Measurements from ENCODE around the gene LETM1.

LETM1 gene

DNA sequence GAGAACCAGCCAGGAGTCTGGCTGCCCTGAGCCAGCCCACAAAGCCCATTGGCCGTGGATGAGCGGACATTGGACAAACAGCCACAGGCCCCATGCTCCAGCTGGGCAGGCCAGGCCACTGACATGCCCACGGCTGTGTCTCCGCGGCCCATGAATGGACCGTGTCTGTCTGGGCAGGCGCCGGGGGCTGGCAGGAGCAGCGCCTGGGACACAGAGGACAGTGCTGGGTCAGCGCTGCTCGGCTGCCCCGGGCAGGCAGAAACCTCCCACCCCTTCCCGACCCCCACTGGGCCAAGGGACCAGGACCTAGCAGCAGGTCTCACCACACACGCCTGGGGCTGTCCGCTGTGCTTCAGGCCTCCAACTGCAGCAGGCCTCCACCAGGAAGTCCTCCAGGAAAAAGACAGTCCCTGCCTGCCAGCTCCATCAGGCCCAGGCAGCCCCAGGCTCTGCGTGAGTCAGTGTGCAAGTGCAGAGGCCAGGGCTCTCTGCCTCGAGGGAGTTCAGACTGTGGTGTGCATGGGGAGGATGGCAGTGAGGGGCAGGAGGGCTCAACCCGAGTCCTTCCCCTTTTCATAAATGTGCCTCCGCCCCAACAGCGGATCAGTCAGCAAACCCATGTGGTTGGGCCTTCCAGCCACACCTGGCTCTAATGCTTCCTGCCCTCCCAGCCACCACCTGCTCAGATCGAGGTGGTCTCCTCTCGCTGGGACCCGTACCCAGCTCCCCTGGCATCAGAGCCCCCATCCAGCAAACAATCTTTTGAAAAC is 80.0 kb downstream of the LETM1 start:
- DNase-seq, result no peak

DNA sequence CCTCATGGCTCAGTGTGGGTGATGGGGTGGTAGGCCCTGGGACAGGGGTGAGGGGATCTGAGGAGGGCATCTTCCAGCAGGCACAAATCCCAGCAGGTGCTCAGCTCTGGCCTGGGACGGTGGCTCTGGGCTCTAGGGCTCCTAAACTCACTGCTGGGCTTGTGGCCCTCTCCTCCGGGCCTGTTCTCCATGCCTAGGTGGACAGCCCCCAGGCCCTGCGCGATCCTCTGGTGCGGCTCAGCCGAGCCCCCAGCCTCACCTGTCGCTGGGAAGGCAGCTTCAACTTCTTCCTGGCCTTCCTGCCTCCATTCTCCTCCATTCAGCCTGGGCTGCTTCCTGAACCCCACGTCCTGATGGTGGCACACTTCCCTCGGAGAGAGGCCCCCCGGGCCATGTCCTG is 82.2 kb downstream of the LETM1 start:
- no peak for DNase-seq

DNA sequence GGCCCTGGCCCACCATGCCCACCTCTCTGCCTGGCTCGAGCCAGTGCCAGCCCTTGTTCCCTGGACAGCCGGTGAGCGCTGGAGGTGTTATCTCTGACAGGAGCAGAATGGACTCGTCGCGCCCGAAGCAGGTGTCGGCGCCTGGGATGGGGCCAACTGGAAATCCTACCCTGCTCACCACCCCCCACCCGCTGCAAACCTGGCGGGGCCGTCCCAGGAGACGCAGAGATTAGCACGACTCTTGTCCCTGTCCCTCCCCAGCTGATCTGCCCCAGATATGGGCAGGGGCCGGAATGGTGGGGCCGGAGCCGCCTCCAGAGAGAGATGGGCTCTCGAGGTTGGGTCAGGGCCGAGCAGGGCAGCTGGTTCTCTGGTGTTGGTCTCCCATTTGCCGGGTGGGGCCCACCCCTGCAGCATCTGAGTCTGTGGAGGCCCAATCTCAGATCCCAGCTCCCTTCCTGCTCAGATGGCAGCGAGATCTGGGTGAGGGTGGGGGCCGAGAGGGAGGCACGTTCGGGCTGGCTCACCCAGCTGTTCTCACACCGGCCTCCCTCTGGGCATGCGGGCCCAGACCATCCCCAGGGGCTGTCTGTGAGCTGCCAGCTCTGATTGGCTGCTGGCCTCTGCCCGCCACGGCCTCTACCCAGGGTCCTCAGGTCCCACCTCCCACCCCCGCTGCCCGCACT is 83.0 kb downstream of the LETM1 start:
- DNase-seq, result no peak

DNA sequence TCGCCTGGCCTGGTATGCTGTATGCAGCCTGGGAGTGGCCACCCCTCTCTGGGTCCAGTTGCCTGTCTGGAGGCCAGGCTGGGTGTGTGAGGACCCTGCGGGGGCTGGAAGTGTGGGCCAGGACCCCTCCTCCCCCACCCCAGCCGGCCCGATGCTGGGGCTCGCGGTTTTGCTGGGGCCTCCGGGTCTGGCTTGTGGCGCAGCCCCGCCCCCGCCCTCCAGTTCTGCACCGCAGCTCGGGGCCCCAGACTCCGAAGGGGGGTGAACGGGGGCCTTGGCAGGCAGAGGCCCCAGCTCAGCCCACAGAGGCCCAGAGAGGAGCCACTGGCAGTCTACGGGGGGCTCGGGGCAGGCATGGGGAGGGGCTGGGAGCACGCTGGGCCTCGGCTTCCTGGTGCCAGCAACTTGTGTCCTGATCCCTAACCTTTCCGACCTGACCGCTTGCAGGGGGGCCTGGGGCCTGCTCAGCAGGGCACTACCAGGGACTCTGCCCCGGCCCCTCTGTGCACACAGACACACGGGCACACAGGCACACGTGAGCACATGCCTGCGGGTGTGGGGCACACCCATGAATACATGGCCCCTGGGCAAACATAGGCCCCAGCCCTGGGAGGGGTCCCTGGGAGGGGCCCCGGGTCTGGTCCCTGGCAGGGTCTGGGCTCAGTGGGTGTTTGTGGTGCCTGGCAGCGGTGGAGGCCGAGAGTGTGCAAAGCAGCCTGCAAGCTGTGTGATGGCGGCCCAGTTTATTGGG is 84.2 kb downstream of the LETM1 start:
- peak; percentile 64 for DNase-seq

DNA sequence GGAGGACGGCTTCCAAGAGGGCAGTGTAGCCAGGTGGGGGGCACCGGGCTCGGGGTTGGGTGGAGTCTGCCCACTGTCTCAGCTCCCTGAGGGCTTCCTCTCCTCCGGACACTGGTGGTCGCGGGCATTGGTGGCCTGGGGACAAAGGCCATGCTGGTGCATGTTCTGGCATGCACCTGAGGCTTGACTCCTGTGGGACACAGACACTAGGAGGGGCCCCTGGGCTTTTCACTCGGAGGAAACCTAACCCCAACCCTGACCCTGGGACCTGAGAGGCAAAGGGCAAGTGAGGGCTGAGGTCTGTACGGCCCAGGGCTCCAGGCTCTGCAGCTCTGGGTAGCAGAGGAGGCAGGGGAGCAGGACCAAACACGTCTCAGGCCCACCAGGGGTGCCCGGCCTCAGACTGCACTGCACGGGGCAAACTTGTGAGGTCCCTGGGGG is 85.1 kb downstream of the LETM1 start:
- DNase-seq, result no peak

DNA sequence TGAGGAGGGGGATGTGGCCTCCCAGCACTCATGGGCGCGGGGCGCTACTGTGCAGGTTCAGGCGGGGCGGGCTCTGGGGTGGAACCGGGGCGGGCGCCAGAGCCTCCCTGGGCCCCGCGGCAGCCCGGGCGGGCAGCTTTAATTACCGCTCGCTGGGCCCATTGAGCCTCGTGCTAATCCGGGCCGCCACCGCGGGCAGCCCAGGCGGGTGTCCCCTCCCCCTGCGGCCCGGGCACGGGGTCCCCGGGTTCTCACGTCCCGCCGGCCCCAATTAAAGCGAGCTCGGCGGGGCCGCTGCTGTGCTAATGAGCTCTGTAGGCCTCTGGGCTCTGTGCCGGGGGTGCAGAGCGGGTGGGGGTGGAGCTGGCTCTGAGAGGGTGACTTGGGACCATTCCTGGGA is 85.7 kb downstream of the LETM1 start:
- DNase-seq, result no peak

DNA sequence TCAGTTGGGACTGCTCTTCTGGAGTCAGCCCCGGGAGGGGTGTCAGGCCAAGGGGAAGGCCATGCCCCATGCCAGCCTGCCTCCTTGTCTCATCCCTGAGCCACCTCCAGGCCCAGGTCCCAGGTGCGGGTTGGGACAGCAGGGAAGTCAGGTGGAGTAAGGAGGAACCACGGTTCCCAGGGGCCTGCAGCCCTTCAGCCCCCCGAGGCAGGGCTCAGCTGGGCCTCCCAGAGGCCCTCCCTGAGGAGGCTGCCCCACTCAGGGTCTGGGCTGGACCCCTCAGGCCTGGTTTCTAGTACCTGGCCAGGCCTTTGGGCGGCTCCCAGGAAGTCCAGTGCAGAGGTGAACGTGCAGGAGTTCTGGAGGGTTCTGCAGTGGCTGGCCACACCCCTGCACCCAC is 86.3 kb downstream of the LETM1 start:
- DNase-seq, result no peak

DNA sequence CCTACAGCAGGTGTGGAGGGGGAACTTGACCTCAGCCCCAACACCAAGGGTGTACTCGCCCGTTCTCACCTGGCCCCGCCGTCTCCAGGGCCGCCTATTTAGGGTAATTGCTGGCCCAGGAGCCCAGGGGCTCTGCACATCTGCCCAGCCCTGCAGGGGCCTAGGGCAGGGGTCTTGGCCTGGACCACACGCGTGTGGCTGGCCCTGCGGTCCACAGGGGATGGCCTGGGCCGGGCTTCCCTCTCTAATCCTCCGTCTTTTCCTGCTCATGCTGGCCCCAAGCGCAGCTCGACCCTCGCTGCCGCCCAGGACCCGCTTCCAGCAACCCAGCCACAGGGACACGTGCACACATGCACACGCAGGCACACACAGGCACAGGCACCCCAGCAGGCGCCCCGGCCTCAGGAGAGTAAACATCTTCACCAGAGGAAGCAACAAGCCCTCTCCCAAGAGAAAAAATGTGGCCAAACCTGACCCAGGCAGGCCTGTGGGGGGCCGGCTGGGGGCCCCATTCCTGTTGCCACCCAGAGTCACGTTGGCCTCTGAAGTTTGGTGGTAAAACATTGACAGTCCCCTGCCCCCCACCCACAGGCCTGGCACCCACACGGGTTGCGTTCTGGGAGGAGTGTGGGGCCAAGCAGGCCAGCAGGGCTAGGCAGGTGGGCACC is 87.5 kb downstream of the LETM1 start:
- no peak for DNase-seq

DNA sequence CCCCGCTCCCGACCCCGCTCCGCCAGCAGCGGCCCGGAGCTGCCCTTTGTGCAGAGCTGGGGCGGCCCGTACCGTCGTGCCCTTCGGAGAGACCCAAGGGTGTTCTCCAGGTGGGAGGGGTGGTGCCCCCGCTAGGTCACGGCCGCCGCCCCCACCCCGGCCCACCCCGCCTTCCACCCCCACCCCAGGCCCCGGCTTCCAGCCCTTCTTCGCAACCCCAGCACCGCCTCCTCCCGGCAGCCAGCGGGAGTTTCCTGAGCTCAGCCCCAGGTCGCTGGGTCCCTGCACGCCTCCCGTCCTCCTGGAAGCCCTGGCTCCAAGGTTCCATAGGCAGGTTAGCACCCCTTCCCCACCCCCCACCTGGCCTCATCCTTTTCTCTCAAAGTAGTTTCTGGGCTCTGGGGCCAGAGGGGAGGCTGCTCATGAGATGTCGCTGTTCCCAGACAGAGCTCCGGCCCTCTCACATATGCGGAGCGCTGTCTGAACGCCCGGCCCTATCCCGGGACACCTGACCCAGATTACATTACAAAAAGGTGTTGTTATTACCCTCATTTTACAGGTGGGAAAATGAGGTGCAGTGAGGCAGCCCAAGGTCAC is 88.1 kb downstream of the LETM1 start:
- no peak for DNase-seq

DNA sequence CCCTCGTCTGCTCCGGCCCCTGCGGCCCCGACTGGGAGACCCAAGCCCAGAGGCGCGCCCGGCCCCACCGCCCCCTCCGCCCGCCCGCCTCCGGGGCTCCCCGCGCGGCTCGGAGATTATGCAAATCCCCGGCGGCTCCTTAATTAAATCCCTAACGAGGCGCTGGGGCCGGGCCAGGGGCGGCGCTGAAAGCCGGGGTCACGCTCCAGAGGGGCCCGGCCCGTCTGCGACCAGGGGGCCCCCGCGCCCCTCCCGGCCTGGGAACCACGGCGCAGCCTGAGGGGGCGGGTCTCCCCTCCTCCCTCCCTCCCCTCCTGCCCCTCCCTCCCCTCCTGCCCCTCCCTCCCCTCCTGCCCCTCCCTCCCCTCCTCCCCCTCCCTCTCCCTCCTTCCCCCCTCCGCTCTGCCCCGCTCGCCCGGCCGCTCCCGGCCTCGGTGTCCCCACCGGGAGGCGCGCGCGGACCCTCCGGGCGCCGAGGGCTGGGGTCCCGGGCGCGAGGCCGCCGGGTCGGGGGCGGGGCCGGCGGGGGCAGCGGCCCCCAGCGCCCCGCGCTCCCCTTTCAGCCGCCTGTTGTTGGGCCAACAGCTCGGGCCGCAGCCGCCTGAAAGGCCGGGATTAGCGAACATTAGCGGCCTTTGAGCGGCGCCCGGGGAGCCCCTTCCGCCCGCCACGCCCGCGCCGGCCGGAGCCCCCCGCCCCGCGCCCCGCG is 88.7 kb downstream of the LETM1 start:
- no peak for DNase-seq

DNA sequence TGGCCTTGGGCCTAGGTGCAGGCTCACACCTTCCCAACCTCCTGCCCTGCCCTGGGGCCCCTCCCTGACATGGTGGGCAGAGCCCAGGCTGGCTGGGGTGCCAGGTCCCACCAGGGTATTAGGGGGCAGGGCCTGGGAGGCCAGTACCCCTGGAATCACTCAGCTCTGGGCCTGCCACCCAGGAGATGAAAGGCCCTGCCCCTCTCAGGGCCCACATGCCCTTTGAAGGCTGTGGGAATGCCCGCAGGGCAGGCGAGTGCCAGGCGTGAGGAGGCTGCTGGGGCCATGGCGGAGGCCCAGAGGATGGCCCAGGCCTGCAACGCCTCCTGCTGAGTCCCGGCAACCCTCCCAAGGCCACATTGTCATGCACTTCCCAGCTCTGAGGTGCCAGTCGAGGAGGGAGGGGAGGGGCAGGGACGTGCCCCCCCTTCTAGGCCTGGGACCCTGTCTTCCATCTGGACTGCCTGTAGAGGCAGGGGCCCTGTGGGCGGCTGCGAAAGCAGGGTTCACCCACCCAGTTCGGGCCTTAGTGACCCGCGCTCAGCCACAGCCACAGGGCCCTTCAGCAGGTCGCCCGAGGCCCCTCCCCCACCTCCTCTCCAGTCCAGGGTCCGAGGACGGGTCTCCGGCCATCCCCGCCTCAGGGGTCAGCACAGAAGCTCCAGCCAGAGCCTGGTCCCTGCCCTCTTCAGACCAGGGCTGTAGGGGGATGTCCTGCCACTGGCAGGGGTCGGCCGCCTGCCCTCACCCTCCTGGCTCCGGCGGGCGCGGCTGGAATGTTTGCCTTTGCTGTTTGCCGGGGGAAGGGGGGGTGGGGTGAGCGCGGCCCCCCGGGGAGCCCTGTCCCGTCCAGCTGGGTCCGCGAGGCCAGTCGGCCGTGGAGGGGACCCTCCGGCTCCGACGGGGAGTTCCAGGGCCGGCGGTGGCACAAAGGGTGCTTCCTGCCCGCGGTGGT is 89.6 kb downstream of the LETM1 start:
- no peak for DNase-seq

DNA sequence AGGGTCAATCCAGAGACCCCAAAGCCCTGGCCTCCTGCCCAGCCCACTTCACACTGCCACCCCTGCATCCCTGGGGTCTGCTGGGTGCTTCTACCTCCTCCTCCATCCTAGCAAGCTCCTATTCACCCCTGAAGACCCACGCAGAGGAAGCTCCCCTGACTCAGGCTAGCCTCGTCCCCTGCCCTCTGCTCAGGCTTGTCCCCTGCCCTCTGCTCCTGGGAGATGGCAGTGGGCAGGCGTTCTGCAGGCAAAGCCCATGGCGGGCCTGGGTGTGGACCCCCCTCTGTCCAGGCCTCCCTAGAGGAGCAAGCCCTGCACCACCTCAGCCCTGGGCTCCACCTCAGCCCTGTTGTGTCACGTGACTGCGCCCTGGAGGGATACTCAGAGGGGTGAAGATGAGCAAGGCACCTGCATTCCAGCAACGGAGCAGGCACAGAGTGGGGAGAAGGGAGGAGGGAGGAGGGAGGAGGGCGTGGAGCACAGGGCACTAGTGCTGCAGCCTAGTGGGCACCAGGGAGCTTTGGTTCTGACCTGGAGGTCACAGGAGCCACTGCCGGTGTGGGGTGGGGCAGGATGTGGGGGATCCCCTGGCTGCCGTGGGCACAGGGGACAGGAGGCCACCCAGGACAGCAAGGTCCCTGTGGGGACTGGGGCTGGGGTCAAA is 90.4 kb downstream of the LETM1 start:
- no peak for DNase-seq

DNA sequence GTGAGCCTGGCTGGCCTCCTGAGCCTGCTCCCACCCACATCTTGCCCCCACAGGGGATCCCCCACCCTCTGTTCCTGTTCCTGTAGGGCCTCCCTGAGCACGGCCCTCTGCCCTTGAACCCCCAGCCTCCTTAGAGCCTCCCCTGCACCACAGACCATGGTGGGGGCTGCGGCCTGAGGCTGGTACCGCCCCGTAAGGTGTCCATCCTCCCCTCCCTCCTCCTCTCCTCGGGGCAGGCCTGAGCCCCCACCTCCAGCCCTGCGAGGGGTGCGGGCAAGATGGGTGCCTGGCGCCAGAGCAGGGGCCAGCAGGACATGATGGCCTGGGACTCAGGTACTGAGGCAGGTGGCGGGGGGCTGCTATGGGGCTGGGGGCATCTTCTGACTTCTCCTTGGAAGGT is 91.3 kb downstream of the LETM1 start:
- no peak for DNase-seq

DNA sequence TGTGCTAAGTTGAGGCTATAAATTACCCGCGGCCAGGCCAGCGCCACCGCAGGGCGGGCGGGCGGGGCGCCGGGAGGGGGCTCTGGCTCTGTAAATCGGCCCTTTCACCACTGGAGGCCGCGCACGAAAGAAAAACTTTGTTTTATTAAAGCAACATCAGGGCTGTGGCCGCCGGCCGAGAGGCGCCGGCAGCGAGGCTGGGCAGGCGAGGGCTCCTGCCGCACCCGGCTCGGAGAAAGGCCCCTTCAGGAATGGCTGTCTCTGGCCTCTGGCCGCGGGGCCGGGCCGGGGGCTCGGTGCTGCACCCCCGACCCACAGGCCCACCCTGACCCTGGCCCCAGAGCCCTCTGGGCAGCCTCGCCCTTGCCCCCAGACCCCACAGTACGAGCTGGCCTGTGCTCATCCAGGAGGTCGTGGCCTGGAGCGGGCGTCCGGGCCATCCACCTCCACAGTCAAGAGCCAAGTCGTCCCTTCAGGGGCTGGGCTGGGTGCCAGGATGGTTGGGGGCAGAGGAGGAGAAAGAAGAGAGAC is 92.3 kb downstream of the LETM1 start:
- DNase-seq, result peak; percentile 82

DNA sequence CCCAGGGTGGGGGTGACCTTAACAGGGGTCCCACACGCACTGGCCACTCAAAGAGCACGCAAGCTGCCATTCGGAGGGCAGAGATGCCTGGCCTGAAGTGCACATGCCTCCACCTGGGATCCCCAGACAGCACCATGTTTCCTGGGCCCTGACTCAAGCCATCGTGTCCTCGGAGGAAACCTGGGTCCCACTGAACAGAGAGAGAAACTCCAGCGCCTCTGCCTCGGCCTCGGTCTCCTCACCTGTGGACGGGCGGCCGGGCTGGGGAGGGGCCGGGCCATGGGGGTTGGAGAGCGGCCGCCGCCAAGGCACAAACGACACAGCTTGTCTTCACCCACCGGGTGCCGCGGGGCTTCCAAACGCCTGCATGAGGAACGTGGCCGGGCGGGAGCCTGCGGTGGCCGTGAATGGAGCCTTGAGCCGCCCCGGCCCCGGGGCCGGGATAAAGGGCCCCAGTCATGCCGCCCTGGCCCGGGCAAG is 92.8 kb downstream of the LETM1 start:
- no peak for DNase-seq

DNA sequence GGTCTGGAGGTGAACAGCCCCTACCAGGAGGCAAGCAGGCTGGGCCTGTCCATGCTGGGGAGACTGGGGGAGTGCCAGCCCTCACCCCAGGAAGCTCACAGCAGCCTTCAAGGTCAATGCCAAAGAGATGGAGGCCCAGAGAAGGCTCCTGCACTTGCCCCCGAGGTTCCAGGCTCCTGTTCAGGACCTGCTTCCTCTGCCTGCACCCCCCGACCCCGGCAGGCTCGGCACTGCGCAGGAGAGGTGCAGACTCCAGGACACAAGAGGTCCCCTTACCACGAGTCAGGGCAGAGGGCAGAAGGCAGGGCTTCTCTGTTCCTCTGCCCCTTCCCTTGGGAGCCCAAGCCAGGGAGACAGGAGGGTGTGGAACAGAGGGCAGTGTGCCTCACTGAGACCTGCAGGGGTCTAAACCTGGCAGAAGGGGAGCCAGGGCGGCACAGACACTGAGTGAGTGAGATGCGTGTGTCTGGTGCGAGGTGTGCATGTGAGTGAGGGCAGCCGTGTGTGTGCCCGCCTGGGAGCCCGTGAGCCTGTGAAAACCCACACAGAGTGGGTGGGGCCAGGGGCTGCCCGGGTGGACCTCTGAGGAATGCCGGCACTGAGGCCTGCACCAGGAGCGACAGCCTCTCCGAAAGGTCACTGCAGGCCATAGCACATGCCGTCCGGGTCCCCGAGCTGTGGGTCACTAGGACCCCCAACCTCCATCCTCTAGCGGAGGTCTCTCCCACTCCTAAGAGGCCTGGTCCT is 93.5 kb downstream of the LETM1 start:
- no peak for DNase-seq
